GM20000 (cell line): ENCODE measurements around the gene IRF6.

Source experiments
- DNase-seq: peaks from one replicate; pipeline ENCODE4 v3.0.0; 2012; ENCODE audit warnings: low spot score
- TF ChIP-seq, protein P1 (sequence below): IDR thresholded peaks from 2 replicates; pipeline ENCODE4 v1.5.1; 2012; ENCODE audit warnings: mild to moderate bottlenecking, control low read depth; ENCODE audit errors: extremely low read depth, missing control alignments

The IRF6 gene

GRCh38 chr1:209751627-209752231 is 54.2 kb downstream of the IRF6 start:
- TF ChIP-seq, protein P1, sequence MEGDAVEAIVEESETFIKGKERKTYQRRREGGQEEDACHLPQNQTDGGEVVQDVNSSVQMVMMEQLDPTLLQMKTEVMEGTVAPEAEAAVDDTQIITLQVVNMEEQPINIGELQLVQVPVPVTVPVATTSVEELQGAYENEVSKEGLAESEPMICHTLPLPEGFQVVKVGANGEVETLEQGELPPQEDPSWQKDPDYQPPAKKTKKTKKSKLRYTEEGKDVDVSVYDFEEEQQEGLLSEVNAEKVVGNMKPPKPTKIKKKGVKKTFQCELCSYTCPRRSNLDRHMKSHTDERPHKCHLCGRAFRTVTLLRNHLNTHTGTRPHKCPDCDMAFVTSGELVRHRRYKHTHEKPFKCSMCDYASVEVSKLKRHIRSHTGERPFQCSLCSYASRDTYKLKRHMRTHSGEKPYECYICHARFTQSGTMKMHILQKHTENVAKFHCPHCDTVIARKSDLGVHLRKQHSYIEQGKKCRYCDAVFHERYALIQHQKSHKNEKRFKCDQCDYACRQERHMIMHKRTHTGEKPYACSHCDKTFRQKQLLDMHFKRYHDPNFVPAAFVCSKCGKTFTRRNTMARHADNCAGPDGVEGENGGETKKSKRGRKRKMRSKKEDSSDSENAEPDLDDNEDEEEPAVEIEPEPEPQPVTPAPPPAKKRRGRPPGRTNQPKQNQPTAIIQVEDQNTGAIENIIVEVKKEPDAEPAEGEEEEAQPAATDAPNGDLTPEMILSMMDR: no peak
- peak; percentile 60 for DNase-seq

GRCh38 chr1:209749670-209750323 is 56.1 kb downstream of the IRF6 start:
- DNase-seq: no peak

DNA sequence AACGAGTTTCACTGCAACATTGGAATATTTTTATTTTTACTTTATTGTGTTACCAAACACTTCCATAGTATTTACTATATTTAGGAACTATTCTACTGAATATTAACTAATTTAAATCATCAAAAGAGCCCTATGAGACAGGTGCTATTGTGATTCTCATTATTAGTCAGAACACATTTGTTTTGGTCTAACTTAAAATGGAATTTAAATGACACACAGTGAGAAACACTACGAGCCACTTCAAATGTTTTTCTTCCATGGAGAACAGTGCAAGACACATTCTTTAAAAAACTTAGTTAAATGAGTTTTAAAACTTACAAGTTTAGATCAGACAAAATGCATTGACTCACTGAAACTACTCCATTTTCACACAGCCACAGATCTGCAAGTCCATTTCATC is 56.7 kb downstream of the IRF6 start:
- TF ChIP-seq, protein P1: no peak
- DNase-seq: no peak

More at GRCh38 chr1:209749670-209750323, 56.1 kb downstream of the IRF6 start:
- TF ChIP-seq, protein P1: no peak

DNA sequence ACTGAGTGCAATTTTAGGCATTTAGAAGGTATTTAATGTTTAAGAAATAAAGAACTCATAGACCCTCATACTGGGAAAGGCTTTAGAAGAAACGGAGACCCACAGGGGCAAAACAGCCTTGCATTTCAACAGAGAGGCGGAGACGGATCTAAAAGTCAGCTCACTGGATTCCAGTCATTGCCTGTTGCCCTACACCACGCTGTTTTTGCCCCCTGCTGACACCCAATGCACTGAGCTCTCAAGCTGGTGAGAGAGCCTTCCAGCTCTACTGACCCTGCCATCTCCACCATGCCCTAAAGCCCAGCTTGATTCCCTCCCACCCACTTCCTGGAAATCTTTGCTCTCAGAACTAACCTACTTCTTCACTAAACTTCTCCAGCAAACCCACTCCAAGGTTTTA is 57.3 kb downstream of the IRF6 start:
- TF ChIP-seq, protein P1: no peak

GRCh38 chr1:209747580-209748262 is 58.2 kb downstream of the IRF6 start:
- TF ChIP-seq, protein P1: peak; percentile 83
- DNase-seq: peak; percentile 75

More for the DNA sequence above, 57.3 kb downstream of the IRF6 start:
- DNase-seq: no peak

- no peak for DNase-seq
- TF ChIP-seq, protein P1: no peak
Measured at GRCh38 chr1:209746451-209747165, 59.3 kb downstream of the IRF6 start.

DNA sequence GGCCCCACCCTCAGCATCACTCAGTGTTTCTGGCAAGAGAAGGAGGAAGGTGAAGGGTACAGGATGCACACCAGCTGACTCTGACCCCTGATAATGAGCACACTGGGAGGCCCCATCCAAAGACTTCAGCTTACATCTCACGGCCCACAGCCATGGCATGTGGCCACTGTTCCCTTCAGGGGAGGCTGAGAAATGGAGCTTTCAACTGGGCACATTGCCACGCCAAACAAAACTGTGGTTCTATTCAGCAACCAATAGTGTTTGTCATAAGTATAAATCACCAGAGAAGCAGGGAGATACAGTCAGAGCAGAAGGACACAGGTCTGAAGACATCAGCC is 62.8 kb downstream of the IRF6 start:
- no peak for DNase-seq
- TF ChIP-seq, protein P1: no peak
